Gastrocnemius medialis (tissue), 4 donors: ENCODE results near the gene FXYD2. TPM values are rescaled to one million over a fixed set of nuclear protein-coding genes. Genes with fewer than 3 reads are reported as not detected.
A peak's percentile ranks its signal among the peaks of the same experiment; 100 is the strongest.

Experiments used
- ATAC-seq, 2 donors: fragments of 150-250 bp; one replicate each; pipeline ENCODE4 v1.9.1; 2016
- DNase-seq, 2 donors: peaks; one replicate each; pipeline ENCODE4 v3.0.0-alpha.2; 2019
- H3K27ac ChIP-seq, 4 donors: fragments of 200-600 bp; sonication (generic); 1 replicate in 1 of 4; 2 replicates in 3 of 4; pipeline ENCODE4 v1.5.1; 2016 to 2018; ENCODE audit warnings: mild to moderate bottlenecking in 2 of 4, moderate library complexity in 1 of 4
- H3K27me3 ChIP-seq, 3 donors: fragments of 200-600 bp; sonication (generic) in 2 of 3; 1 replicate in 1 of 3; 2 replicates in 2 of 3; pipeline versions ENCODE4 v1.5.1 to v1.6.0; 2016 to 2019; ENCODE audit warnings: mild to moderate bottlenecking in 1 of 3, moderate library complexity in 1 of 3
- H3K36me3 ChIP-seq, 2 donors: fragments of 200-600 bp; sonication (generic) in 1 of 2; one replicate each; pipeline ENCODE4 v1.5.1; 2017 to 2018
- H3K4me1 ChIP-seq, 2 donors: fragments of 200-600 bp; sonication (generic) in 1 of 2; one replicate each; pipeline ENCODE4 v1.5.1; 2016 to 2017; ENCODE audit warnings: mild to moderate bottlenecking in 2 of 2
- H3K4me3 ChIP-seq, 4 donors: fragments of 200-600 bp; sonication (generic) in 3 of 4; 1 replicate in 1 of 4; 2 replicates in 3 of 4; pipeline ENCODE4 v1.5.1; 2016 to 2019; ENCODE audit warnings: mild to moderate bottlenecking in 2 of 4
- H3K9me3 ChIP-seq, 3 donors: fragments of 200-600 bp; sonication (generic) in 2 of 3; 1 replicate in 1 of 3; 2 replicates in 2 of 3; pipeline ENCODE4 v1.5.1; 2016 to 2019
- CTCF ChIP-seq, 5 experiments: fragments of 450-650 bp in 3 of 5; fragments of 200-600 bp in 2 of 5; sonication (generic) in 2 of 5; IDR thresholded peaks in 4 of 5; conservative IDR thresholded peaks in 1 of 5; 1 replicate in 4 of 5; 2 replicates in 1 of 5; pipeline ENCODE4 v1.5.1; 2016 to 2019; ENCODE audit warnings: antibody characterized with exemption in 5 of 5, mild to moderate bottlenecking in 3 of 5, moderate library complexity in 3 of 5
- POLR2A ChIP-seq, 2 donors: fragments of 450-650 bp; IDR thresholded peaks; one replicate each; pipeline ENCODE4 v1.6.1; 2017; ENCODE audit warnings: antibody characterized with exemption in 2 of 2, mild to moderate bottlenecking in 2 of 2, moderate library complexity in 2 of 2
- in situ Hi-C, 4 donors: fragments of 200-750 bp; cut with MboI; loops; one replicate each; pipeline versions ENCODE4 v1.15.0 to v1.8.0; 2017; ENCODE audit warnings: low sequenced_read_pairs in 4 of 4
- intact Hi-C: fragments of 100-400 bp; cut with DNase I; formaldehyde crosslinking; loops from one replicate; pipeline ENCODE4 v1.15.1; 2023; ENCODE audit warnings: low total_unique reads
- total RNA-seq, 4 donors: library from RNA; depleted of rRNA; stranded (reverse); fragments of >200 nt; gene quantifications; one replicate each; pipeline versions ENCODE4 v1.1.0 to v1.2.3, GENCODE V29; 2016

Gene FXYD2
- total RNA-seq, 4 donors from 2014 or later, result 0.87 TPM; not detected in 3

GRCh38 chr11:117849781-117850414, 25.4 kb upstream of the FXYD2 start:
- no peak for DNase-seq
- Histone ChIP-seq H3K9me3 (no peaks in the 10 kb centered on the region), H3K27ac (peak overlapping the region in 1 of 4 donors; percentile 5), H3K4me3 (no peak overlapping the region), H3K36me3 (no peaks in the 10 kb centered on the region), H3K27me3 (no peaks in the 10 kb centered on the region), H3K4me1 (peaks cover 0 to 6% of the 10 kb centered on the region in 2 donors)
- intact Hi-C loops (no loop called here), in situ Hi-C loops (loop anchor here in 1 of 4 donors (5.0 to 10.0 kb wide), 2 partner anchors 92 to 195 kb away; no protein-coding TSS in a partner anchor)
- TF ChIP-seq POLR2A (IDR thresholded peaks at IDR 0.05), result no peak
- TF ChIP-seq CTCF (IDR thresholded peaks at IDR 0.05 in 4 of 5, conservative IDR thresholded peaks at IDR 0.05 in 1 of 5), result no peak
- no peak for ATAC-seq

- ATAC-seq (peak; percentile 66 to 71), DNase-seq (peak in 1 of 2 donors; percentile 59)
- no peak overlapping the region for H3K27ac ChIP-seq
- H3K4me3 ChIP-seq, result no peak overlapping the region
- no peaks in the 10 kb centered on the region for H3K27me3 ChIP-seq
- H3K4me1 ChIP-seq, result peaks cover 0 to 5% of the 10 kb centered on the region in 2 donors
- intact Hi-C loops (loop anchor here (1.0 to 5.0 kb wide), 4 partner anchors 37 to 209 kb away; no protein-coding TSS in a partner anchor), in situ Hi-C loops (loop anchor here (5.0 to 10.0 kb wide), 2 partner anchors 103 to 201 kb away; no protein-coding TSS in a partner anchor)
- H3K36me3 ChIP-seq, result no peaks in the 10 kb centered on the region
- H3K9me3 ChIP-seq, result no peaks in the 10 kb centered on the region
- peak; percentile 93 to 98 (median 95) for TF ChIP-seq CTCF (IDR thresholded peaks at IDR 0.05 in 4 of 5, conservative IDR thresholded peaks at IDR 0.05 in 1 of 5)
- TF ChIP-seq POLR2A (IDR thresholded peaks at IDR 0.05), result no peak
Observed at GRCh38 chr11:117843666-117844484, 19.3 kb upstream of the FXYD2 start.

- in situ Hi-C loops, result loop anchor here (5.0 to 10.0 kb wide), 2 partner anchors 105 to 202 kb away; no protein-coding TSS in a partner anchor
- intact Hi-C loops, result loop anchor here (5.0 kb wide), 2 partner anchors 35 to 65 kb away; no protein-coding TSS in a partner anchor
- DNase-seq, result peak in 1 of 2 donors; percentile 53
Observed at GRCh38 chr11:117842131-117842941, 17.8 kb upstream of the FXYD2 start.

More at GRCh38 chr11:117842131-117842941, 17.8 kb upstream of the FXYD2 start:
- TF ChIP-seq POLR2A (IDR thresholded peaks at IDR 0.05) (no peak), CTCF (IDR thresholded peaks at IDR 0.05 in 4 of 5, conservative IDR thresholded peaks at IDR 0.05 in 1 of 5) (no peak)
- no peaks in the 10 kb centered on the region for H3K27me3 ChIP-seq
- H3K4me3 ChIP-seq, result no peak overlapping the region
- H3K9me3 ChIP-seq, result no peaks in the 10 kb centered on the region
- ATAC-seq, result peak; percentile 43 to 77
- peaks cover 0 to 5% of the 10 kb centered on the region in 2 donors for H3K4me1 ChIP-seq
- peak overlapping the region in 2 of 4 donors; percentile 20 to 34 for H3K27ac ChIP-seq
- no peaks in the 10 kb centered on the region for H3K36me3 ChIP-seq
